ENCODE data around the gene TOGARAM2. TPM values are rescaled to one million over a fixed set of nuclear protein-coding genes. Genes with fewer than 3 reads are reported as not detected.

Gene TOGARAM2
- polyA plus RNA-seq, 1 donor (not counting 4 experiments of a cell fraction or from before 2014, with no cell fraction given), result 0.10 TPM

DNA sequence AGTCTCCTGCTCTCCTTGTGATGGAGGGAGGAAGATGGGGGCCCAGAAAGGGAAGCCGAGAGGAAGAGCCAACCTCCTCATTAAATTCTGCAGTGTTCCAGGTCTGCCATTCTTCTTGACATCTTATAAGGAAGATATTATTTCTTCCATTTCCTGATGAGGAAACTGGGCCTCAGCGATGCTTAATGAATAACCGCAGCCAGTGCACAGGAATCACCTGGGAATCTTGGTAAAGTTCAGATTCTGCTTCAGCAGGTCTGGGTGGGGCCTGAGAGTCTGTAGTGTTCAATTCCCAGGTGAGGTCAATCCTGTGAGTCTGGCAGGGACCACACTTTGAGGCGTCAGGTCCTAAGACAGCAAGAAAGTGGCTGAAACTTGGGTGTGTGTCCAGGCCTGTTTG lies 75.9 kb downstream of the TOGARAM2 start:
- TF ChIP-seq, protein P1, sequence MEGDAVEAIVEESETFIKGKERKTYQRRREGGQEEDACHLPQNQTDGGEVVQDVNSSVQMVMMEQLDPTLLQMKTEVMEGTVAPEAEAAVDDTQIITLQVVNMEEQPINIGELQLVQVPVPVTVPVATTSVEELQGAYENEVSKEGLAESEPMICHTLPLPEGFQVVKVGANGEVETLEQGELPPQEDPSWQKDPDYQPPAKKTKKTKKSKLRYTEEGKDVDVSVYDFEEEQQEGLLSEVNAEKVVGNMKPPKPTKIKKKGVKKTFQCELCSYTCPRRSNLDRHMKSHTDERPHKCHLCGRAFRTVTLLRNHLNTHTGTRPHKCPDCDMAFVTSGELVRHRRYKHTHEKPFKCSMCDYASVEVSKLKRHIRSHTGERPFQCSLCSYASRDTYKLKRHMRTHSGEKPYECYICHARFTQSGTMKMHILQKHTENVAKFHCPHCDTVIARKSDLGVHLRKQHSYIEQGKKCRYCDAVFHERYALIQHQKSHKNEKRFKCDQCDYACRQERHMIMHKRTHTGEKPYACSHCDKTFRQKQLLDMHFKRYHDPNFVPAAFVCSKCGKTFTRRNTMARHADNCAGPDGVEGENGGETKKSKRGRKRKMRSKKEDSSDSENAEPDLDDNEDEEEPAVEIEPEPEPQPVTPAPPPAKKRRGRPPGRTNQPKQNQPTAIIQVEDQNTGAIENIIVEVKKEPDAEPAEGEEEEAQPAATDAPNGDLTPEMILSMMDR (optimal IDR thresholded peaks at IDR 0.05 in 1 of 3, IDR thresholded peaks at IDR 0.05 in 1 of 3, conservative IDR thresholded peaks at IDR 0.05 in 1 of 3; ENCODE audit: extremely low read depth in 1 of 3, insufficient read depth in 2 of 3, low read length in 3 of 3), result no peak
- no peak for TF ChIP-seq EZH2 (IDR thresholded peaks at IDR 0.05; ENCODE audit: low read length)
- Histone ChIP-seq H3K4me1 (ENCODE audit: control insufficient read depth, extremely low read depth, insufficient read depth, low read length) (peaks cover 16% of the 10 kb centered on the region), H3K27me3 (ENCODE audit: control insufficient read depth, extremely low read depth, insufficient read depth, low read length) (no peaks in the 10 kb centered on the region), H3K9me3 (ENCODE audit: control insufficient read depth, low read depth, low read length) (no peaks in the 10 kb centered on the region), H3K9ac (ENCODE audit: control insufficient read depth, extremely low read depth, insufficient read depth, low read length) (no peak overlapping the region), H3K79me2 (ENCODE audit: control insufficient read depth, insufficient read depth, low read length) (no peaks in the 10 kb centered on the region), H3K9me1 (ENCODE audit: control insufficient read depth, extremely low read depth, insufficient read depth, low read length) (no peaks in the 10 kb centered on the region), H4K20me1 (ENCODE audit: control insufficient read depth, extremely low read depth, insufficient read depth, low read length) (no peaks in the 10 kb centered on the region), H3K4me2 (ENCODE audit: control insufficient read depth, extremely low read depth, insufficient read depth, low read depth, low read length) (no peak overlapping the region), H2AFZ (ENCODE audit: control insufficient read depth, low read length) (no peak overlapping the region), H3K4me3 (ENCODE audit: control insufficient read depth in 2 of 3, extremely low read depth in 1 of 3, insufficient read depth in 2 of 3, low read depth in 1 of 3, low read length in 3 of 3) (no peak overlapping the region), H3K36me3 (ENCODE audit: control insufficient read depth in 2 of 2, extremely low read depth in 1 of 2, insufficient read depth in 2 of 2, low read length in 2 of 2) (no peaks in the 10 kb centered on the region), H3K27ac (ENCODE audit: control insufficient read depth, insufficient read depth, low read length) (no peak overlapping the region)
- no peak for FAIRE-seq
- no peak for DNase-seq (ENCODE audit: low read depth, low spot score)
- dilution Hi-C loops (cut with MboI; ENCODE audit: extremely low pct_ligation_motif_present, low sequenced_read_pairs), result loop anchor here (25.0 kb wide), 1 partner anchor 130 kb away; no protein-coding TSS in a partner anchor

DNA sequence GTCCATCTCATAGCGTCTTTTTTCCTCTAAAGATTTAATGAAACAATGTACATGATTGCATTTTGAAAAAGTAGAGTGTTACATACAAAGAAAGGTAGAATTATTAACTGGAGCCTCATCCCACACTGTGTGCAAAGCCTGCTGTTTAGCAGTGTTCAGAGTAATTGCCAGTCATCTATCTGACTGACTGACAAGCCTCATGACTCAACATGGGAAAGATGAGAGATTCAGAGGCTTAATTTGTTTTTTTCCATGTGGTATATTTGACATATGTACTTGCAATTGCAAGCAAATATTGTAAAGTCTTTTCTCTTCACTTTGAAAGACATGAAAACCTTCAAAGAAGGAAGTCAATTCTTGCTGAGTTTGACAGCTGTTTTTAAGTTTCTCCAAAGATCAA lies 78.5 kb downstream of the TOGARAM2 start:
- Histone ChIP-seq H3K4me3 (ENCODE audit: control insufficient read depth in 2 of 3, extremely low read depth in 1 of 3, insufficient read depth in 2 of 3, low read depth in 1 of 3, low read length in 3 of 3) (no peak overlapping the region), H2AFZ (ENCODE audit: control insufficient read depth, low read length) (no peak overlapping the region), H3K9ac (ENCODE audit: control insufficient read depth, extremely low read depth, insufficient read depth, low read length) (no peak overlapping the region), H3K9me3 (ENCODE audit: control insufficient read depth, low read depth, low read length) (no peaks in the 10 kb centered on the region), H3K79me2 (ENCODE audit: control insufficient read depth, insufficient read depth, low read length) (no peaks in the 10 kb centered on the region), H3K9me1 (ENCODE audit: control insufficient read depth, extremely low read depth, insufficient read depth, low read length) (no peaks in the 10 kb centered on the region), H4K20me1 (ENCODE audit: control insufficient read depth, extremely low read depth, insufficient read depth, low read length) (no peaks in the 10 kb centered on the region), H3K27me3 (ENCODE audit: control insufficient read depth, extremely low read depth, insufficient read depth, low read length) (no peaks in the 10 kb centered on the region), H3K4me1 (ENCODE audit: control insufficient read depth, extremely low read depth, insufficient read depth, low read length) (peaks cover 13% of the 10 kb centered on the region), H3K27ac (ENCODE audit: control insufficient read depth, insufficient read depth, low read length) (no peak overlapping the region), H3K36me3 (ENCODE audit: control insufficient read depth in 2 of 2, extremely low read depth in 1 of 2, insufficient read depth in 2 of 2, low read length in 2 of 2) (no peaks in the 10 kb centered on the region), H3K4me2 (ENCODE audit: control insufficient read depth, extremely low read depth, insufficient read depth, low read depth, low read length) (no peak overlapping the region)
- FAIRE-seq (no peak), DNase-seq (ENCODE audit: low read depth, low spot score) (no peak)
- dilution Hi-C loops (cut with MboI; ENCODE audit: extremely low pct_ligation_motif_present, low sequenced_read_pairs), result loop anchor here (25.0 kb wide), 1 partner anchor 128 kb away; no protein-coding TSS in a partner anchor
- TF ChIP-seq EZH2 (IDR thresholded peaks at IDR 0.05; ENCODE audit: low read length), result no peak

DNA sequence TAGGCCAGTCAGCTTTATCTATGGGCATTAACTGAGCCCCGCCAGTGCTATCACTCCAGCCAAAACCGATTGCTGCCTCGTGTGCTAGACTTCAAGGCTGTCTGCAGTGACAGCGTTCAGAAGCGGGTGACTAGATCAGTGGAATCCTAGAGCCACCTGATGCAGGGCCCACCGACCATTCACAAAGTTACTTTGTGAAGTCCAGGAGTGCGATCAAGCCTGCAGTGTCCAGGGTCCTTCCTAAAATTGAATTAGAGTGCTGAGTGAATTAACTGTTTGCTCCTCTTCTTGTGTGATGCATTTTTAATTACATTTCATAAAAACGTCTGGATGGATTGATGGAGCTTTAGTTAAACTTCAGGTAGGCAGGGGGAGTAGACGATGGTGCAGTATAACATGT lies 79.3 kb downstream of the TOGARAM2 start:
- Histone ChIP-seq H3K9me1 (ENCODE audit: control insufficient read depth, extremely low read depth, insufficient read depth, low read length) (no peaks in the 10 kb centered on the region), H3K79me2 (ENCODE audit: control insufficient read depth, insufficient read depth, low read length) (no peaks in the 10 kb centered on the region), H2AFZ (ENCODE audit: control insufficient read depth, low read length) (no peak overlapping the region), H3K27ac (ENCODE audit: control insufficient read depth, insufficient read depth, low read length) (no peak overlapping the region), H3K36me3 (ENCODE audit: control insufficient read depth in 2 of 2, extremely low read depth in 1 of 2, insufficient read depth in 2 of 2, low read length in 2 of 2) (no peaks in the 10 kb centered on the region), H3K9ac (ENCODE audit: control insufficient read depth, extremely low read depth, insufficient read depth, low read length) (no peak overlapping the region), H3K4me3 (ENCODE audit: control insufficient read depth in 2 of 3, extremely low read depth in 1 of 3, insufficient read depth in 2 of 3, low read depth in 1 of 3, low read length in 3 of 3) (no peak overlapping the region), H3K4me1 (ENCODE audit: control insufficient read depth, extremely low read depth, insufficient read depth, low read length) (peaks cover 22% of the 10 kb centered on the region), H3K9me3 (ENCODE audit: control insufficient read depth, low read depth, low read length) (no peaks in the 10 kb centered on the region), H3K4me2 (ENCODE audit: control insufficient read depth, extremely low read depth, insufficient read depth, low read depth, low read length) (no peak overlapping the region), H3K27me3 (ENCODE audit: control insufficient read depth, extremely low read depth, insufficient read depth, low read length) (no peaks in the 10 kb centered on the region), H4K20me1 (ENCODE audit: control insufficient read depth, extremely low read depth, insufficient read depth, low read length) (no peaks in the 10 kb centered on the region)
- dilution Hi-C loops (cut with MboI; ENCODE audit: extremely low pct_ligation_motif_present, low sequenced_read_pairs), result loop anchor here (25.0 kb wide), 1 partner anchor 127 kb away; no protein-coding TSS in a partner anchor
- no peak for FAIRE-seq
- TF ChIP-seq, protein P1 (optimal IDR thresholded peaks at IDR 0.05 in 1 of 3, IDR thresholded peaks at IDR 0.05 in 1 of 3, conservative IDR thresholded peaks at IDR 0.05 in 1 of 3; ENCODE audit: extremely low read depth in 1 of 3, insufficient read depth in 2 of 3, low read length in 3 of 3), result no peak
- DNase-seq (ENCODE audit: low read depth, low spot score), result no peak

All from keratinocyte (primary cell).